Heart left ventricle (tissue), 16 donors: ENCODE measurements around the gene SLC39A12. TPM values are rescaled to one million over a fixed set of nuclear protein-coding genes. Genes with fewer than 3 reads are reported as not detected.

Source experiments
- ATAC-seq, 4 donors: fragments of 200-7000 bp; cut with Tn5 transposase; one replicate each; pipeline ENCODE4 v1.9.1; 2020 to 2022; ENCODE audit warnings: moderate library complexity in 4 of 4, mild to moderate bottlenecking in 3 of 4, moderate number of reproducible peaks in 1 of 4
- DNase-seq, 5 donors: peaks; one replicate each; pipeline ENCODE4 v3.0.0-alpha.2; 2020
- H3K27ac ChIP-seq, 12 donors: fragments of 200-600 bp; sonication (generic) in 4 of 12; one replicate each; pipeline versions ENCODE4 v1.5.0 to v1.8.0; 2016 to 2022; ENCODE audit warnings: mild to moderate bottlenecking in 2 of 12
- H3K27me3 ChIP-seq, 9 donors: fragments of 200-600 bp; sonication (generic) in 2 of 9; one replicate each; pipeline versions ENCODE4 v1.5.1 to v1.8.0; 2016 to 2022; ENCODE audit warnings: mild to moderate bottlenecking in 3 of 9
- H3K36me3 ChIP-seq, 9 donors: fragments of 200-600 bp; sonication (generic) in 2 of 9; one replicate each; pipeline versions ENCODE4 v1.5.0 to v1.8.0; 2018 to 2022; ENCODE audit warnings: mild to moderate bottlenecking in 2 of 9
- H3K4me1 ChIP-seq, 12 donors: fragments of 200-600 bp; sonication (generic) in 4 of 12; one replicate each; pipeline versions ENCODE4 v1.5.0 to v1.8.0; 2016 to 2022; ENCODE audit warnings: mild to moderate bottlenecking in 3 of 12
- H3K4me3 ChIP-seq, 12 donors: fragments of 200-600 bp; sonication (generic) in 4 of 12; one replicate each; pipeline versions ENCODE4 v1.5.0 to v1.8.0; 2017 to 2022; ENCODE audit warnings: mild to moderate bottlenecking in 9 of 12, moderate library complexity in 4 of 12
- H3K9me3 ChIP-seq, 12 donors: fragments of 200-600 bp; sonication (generic) in 4 of 12; one replicate each; pipeline versions ENCODE4 v1.5.0 to v1.8.0; 2016 to 2022; ENCODE audit warnings: mild to moderate bottlenecking in 1 of 12
- CTCF ChIP-seq, 12 donors: fragments of 200-600 bp; sonication (generic) in 4 of 12; IDR thresholded peaks; one replicate each; pipeline versions ENCODE4 v1.5.0 to v1.8.0; 2018 to 2022; ENCODE audit warnings: antibody characterized with exemption in 12 of 12, mild to moderate bottlenecking in 5 of 12
- POLR2A ChIP-seq, 2 donors: fragments of 450-650 bp; IDR thresholded peaks; one replicate each; pipeline ENCODE4 v1.6.1; 2017; ENCODE audit warnings: antibody characterized with exemption in 2 of 2, mild to moderate bottlenecking in 2 of 2, moderate library complexity in 2 of 2
- WGBS, 4 donors: extraction: QIAGEN DNeasy Blood & Tissue Kit in 2 of 4; methylation state at CpG; one replicate each; pipeline versions ENCODE4 v1.1.5 to v1.1.7; 2013 to 2018; 5-methylcytosine and 5-hydroxymethylcytosine counted together
- intact Hi-C, 10 donors: fragments of 100-400 bp; cut with DNase I; formaldehyde crosslinking; loops; one replicate each; pipeline versions ENCODE4 v1.11.1 to v1.14.2; 2022
- polyA plus RNA-seq, 2 donors: library from polyadenylated mRNA; stranded (reverse); fragments of 200-250 nt; gene quantifications; one replicate each; pipeline ENCODE4 v1.2.3, GENCODE V29; 2013
- total RNA-seq, 9 donors: library from RNA; depleted of rRNA in 2 of 9; stranded (reverse); fragments of >200 nt in 2 of 9; fragmentation: NEBNext Ultra II Directional in 3 of 9; extraction: Animal tissue kit (Norgen Biotek cat#: 25700) in 3 of 9; gene quantifications; one replicate each; pipeline versions ENCODE4 v1.1.0 to v1.2.4, GENCODE V29; 2016 to 2023
- donor health status: ischemic (EF 13 %, LVEDD 7.1; RV severe dilation, severe dysfunction).
- donor health status: healthy with polysubstance abuse.
- donor health status: DM: no; HTN: yes; CAD: no.
- donor health status: DM: no; HTN: no; CAD: no.
- donor health status: ischemic (EF 25% LVEDD 6.9; RV normal size, moderate dysfunction).
- donor health status: ischemic (EF 25% LVEDD 5.7; RV mildly dilated, moderate dysfunction).
- donor health status: healthy.
- donor health status: DM: yes; HTN: yes; CAD: no.
- donor health status: ischemic (EF 35%, LVEDD 5.7; RV mildly dilated, moderate dysfunction).
- donor health status: nonischemic (EF 11% LVEDD 7.7; RV severe dilation, severe dysfunction).
- donor health status: DM: yes; HTN: yes; CAD: no.
- donor health status: PGD.
- donor health status: ischemic (EF 29% LVEDD 5.4; RV normal size, mild dysfunction).
- donor health status: nonischemic (EF 23%, LVEDD 6.1; RV moderate dilation, normal function).

The SLC39A12 gene
- total and polyA plus RNA-seq, 11 donors = 0.08 to 0.27 TPM; not detected in 9

- no peaks in the 10 kb centered on the region for H3K27me3 ChIP-seq
- no peak overlapping the region for H3K4me3 ChIP-seq
- H3K4me1 ChIP-seq = peaks cover 0 to 33% (median 0%) of the 10 kb centered on the region in 12 donors
- no peaks in the 10 kb centered on the region for H3K9me3 ChIP-seq
- DNase-seq (no peak), ATAC-seq (peak in 2 of 4 donors; percentile 21 to 46)
- H3K36me3 ChIP-seq = peaks cover 0 to 3% (median 0%) of the 10 kb centered on the region in 9 donors
- peak overlapping the region in 7 of 12 donors; percentile 32 to 81 (median 60) for H3K27ac ChIP-seq
- WGBS, 4 donors = 82 to 98% (median 91%) methylated on average over 5 of the region's 5 CpGs
- TF ChIP-seq POLR2A (IDR thresholded peaks at IDR 0.05) (no peak), CTCF (IDR thresholded peaks at IDR 0.05) (no peak)
- intact Hi-C loops = loop anchor here in 9 of 10 donors (5.0 to 10.0 kb wide), 10 partner anchors 170 to 1972 kb away; partner anchors contain the start of gene CACNB2 (in 1 of the 9)
These were observed 37.3 kb upstream of the SLC39A12 start for GRCh38 chr10:17914169-17915045.

GRCh38 chr10:17915181-17915580, 36.5 kb upstream of the SLC39A12 start:
- intact Hi-C loops = loop anchor here in 6 of 10 donors (5.0 to 10.0 kb wide), 7 partner anchors 170 to 1973 kb away; partner anchors contain the start of gene CACNB2 (in 1 of the 6)
- H3K36me3 ChIP-seq = no peaks in the 10 kb centered on the region
- no peak overlapping the region for H3K4me3 ChIP-seq
- no peaks in the 10 kb centered on the region for H3K27me3 ChIP-seq
- peaks cover 0 to 6% (median 0%) of the 10 kb centered on the region in 12 donors for H3K9me3 ChIP-seq
- TF ChIP-seq POLR2A (IDR thresholded peaks at IDR 0.05) (no peak), CTCF (IDR thresholded peaks at IDR 0.05) (no peak)
- WGBS, 4 donors = 44 to 52% (median 49%) methylated on average over 4 of the region's 4 CpGs
- DNase-seq (no peak), ATAC-seq (peak in 1 of 4 donors; percentile 9)
- peak overlapping the region in 7 of 12 donors; percentile 5 to 61 (median 37) for H3K27ac ChIP-seq
- H3K4me1 ChIP-seq = peaks cover 0 to 33% (median 0%) of the 10 kb centered on the region in 12 donors

- ATAC-seq (peak in 1 of 4 donors; percentile 54), DNase-seq (no peak)
- peak overlapping the region in 1 of 12 donors; percentile 37 for H3K27ac ChIP-seq
- H3K27me3 ChIP-seq = no peaks in the 10 kb centered on the region
- WGBS, 4 donors = 51 to 63% (median 56%) methylated on average over 12 of the region's 12 CpGs
- no peak overlapping the region for H3K4me3 ChIP-seq
- peaks cover 0 to 36% (median under 1%) of the 10 kb centered on the region in 12 donors for H3K4me1 ChIP-seq
- no peak for TF ChIP-seq POLR2A (IDR thresholded peaks at IDR 0.05)
- TF ChIP-seq CTCF (IDR thresholded peaks at IDR 0.05) = no peak
- intact Hi-C loops = loop anchor here in 6 of 10 donors (5.0 to 10.0 kb wide), 7 partner anchors 166 to 1976 kb away; partner anchors contain the start of gene CACNB2 (in 1 of the 6)
- H3K36me3 ChIP-seq = no peaks in the 10 kb centered on the region
- peaks cover 0 to 6% (median 0%) of the 10 kb centered on the region in 12 donors for H3K9me3 ChIP-seq
These were observed 33.4 kb upstream of the SLC39A12 start for GRCh38 chr10:17918187-17918903.
